Measurements from ENCODE around the gene MX1.

DNA sequence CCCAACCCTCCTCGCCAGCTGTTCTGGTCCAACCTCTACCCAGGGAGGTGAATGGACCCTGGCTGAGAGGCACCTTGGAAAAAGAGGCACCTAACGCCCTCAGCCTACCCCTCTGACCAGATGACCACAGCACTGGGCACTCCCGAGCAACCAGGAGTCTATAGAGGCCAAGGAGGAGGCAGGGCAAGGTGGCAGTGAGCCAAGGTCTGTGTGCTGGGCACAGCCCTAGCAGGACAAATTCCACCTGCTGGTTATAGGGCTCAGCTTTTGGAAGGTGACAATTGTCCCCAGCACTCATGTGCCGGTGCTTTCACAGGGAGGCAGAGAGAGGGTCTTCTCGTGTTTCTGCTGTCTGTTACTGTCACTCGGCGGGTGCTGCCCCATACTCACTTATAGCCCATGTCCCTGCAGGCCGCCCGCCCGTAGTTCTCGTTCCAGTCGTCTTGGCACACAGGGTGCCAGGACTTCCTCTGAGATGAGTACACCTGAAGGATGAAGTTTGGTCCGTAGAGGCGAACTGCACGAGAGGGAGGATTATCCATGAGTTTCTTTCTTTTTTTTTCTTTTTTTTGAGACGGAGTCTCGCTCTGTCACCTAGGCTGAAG, 54.1 kb downstream of the MX1 start:
- no peak for TF ChIP-seq POLR2A (IDR thresholded peaks at IDR 0.05; ENCODE audit: low read length)
- no peak for TF ChIP-seq GATA1 (IDR thresholded peaks at IDR 0.05; ENCODE audit: low read depth, low read length)

Data from erythroblast (primary cell).